Gastroesophageal sphincter (tissue), 4 donors: ENCODE data around the gene CNIH2. TPM values are rescaled to one million over a fixed set of nuclear protein-coding genes. Genes with fewer than 3 reads are reported as not detected.

Experiments
- ATAC-seq: fragments of 150-250 bp; one replicate; pipeline ENCODE4 v1.9.1; 2016; ENCODE audit warnings: mild to moderate bottlenecking, moderate library complexity
- H3K27ac ChIP-seq, 4 donors: fragments of 200-600 bp; sonication (generic) in 3 of 4; 1 replicate in 3 of 4; 2 replicates in 1 of 4; pipeline ENCODE4 v1.5.1; 2016 to 2019
- H3K27me3 ChIP-seq: fragments of 200-600 bp; sonication (generic); one replicate; pipeline ENCODE4 v1.5.1; 2019
- H3K36me3 ChIP-seq, 2 donors: fragments of 200-600 bp; sonication (generic); one replicate each; pipeline ENCODE4 v1.5.1; 2019; ENCODE audit warnings: control low read depth in 1 of 2
- H3K4me1 ChIP-seq, 3 donors: fragments of 200-600 bp; sonication (generic); 1 replicate in 2 of 3; 2 replicates in 1 of 3; pipeline ENCODE4 v1.5.1; 2016 to 2019; ENCODE audit warnings: control low read depth in 2 of 3
- H3K4me3 ChIP-seq, 2 donors: fragments of 200-600 bp; sonication (generic); one replicate each; pipeline ENCODE4 v1.5.1; 2019; ENCODE audit warnings: mild to moderate bottlenecking in 1 of 2, moderate library complexity in 1 of 2
- H3K9me3 ChIP-seq, 3 donors: fragments of 200-600 bp; sonication (generic); one replicate each; pipeline ENCODE4 v1.5.1; 2017 to 2019; ENCODE audit warnings: control low read depth in 2 of 3
- EP300 ChIP-seq: sonication (generic); formaldehyde crosslinking; IDR thresholded peaks from one replicate; pipeline ENCODE4 v1.6.1; 2017; ENCODE audit warnings: antibody characterized with exemption, mild to moderate bottlenecking
- POLR2A ChIP-seq, 2 donors: fragments of 450-650 bp; IDR thresholded peaks; one replicate each; pipeline ENCODE4 v1.6.1; 2017; ENCODE audit warnings: antibody characterized with exemption in 2 of 2, mild to moderate bottlenecking in 2 of 2, moderate library complexity in 1 of 2
- POLR2AphosphoS5 ChIP-seq: sonication (generic); formaldehyde crosslinking; IDR thresholded peaks from one replicate; pipeline ENCODE4 v1.6.1; 2017; ENCODE audit warnings: antibody characterized with exemption
- WGBS, 2 donors: methylation state at CpG; one replicate each; pipeline ENCODE4 v1.1.5; 2018; ENCODE audit warnings: low coverage in 1 of 2; 5-methylcytosine and 5-hydroxymethylcytosine counted together
- total RNA-seq, 4 donors: library from RNA; depleted of rRNA; stranded (reverse); fragments of >200 nt; gene quantifications; one replicate each; pipeline ENCODE4 v1.1.0, GENCODE V29; 2016
- TF ChIP-seq, protein P1 (sequence below), 4 experiments: fragments of 200-600 bp in 2 of 4; fragments of 450-650 bp in 2 of 4; sonication (generic) in 1 of 4; IDR thresholded peaks; one replicate each; pipeline ENCODE4 v1.5.1; 2017 to 2019; ENCODE audit warnings: antibody characterized with exemption in 4 of 4, mild to moderate bottlenecking in 2 of 4, moderate library complexity in 2 of 4

CNIH2 gene
- total RNA-seq, 4 donors from 2014 or later, result 1.1 TPM; not detected in 3

- Histone ChIP-seq H3K27me3 (peaks cover 3% of the 10 kb centered on the region), H3K9me3 (no peaks in the 10 kb centered on the region), H3K4me1 (peaks cover 2 to 58% (median 13%) of the 10 kb centered on the region in 3 donors), H3K4me3 (no peak overlapping the region), H3K27ac (no peak overlapping the region), H3K36me3 (peaks cover 0 to 36% of the 10 kb centered on the region in 2 donors)
- 56% methylated on average over 4 of the region's 20 CpGs; no CpG with 5 or more reads in 1 of the 2 donors for WGBS, 2 donors
- no peak for ATAC-seq
- no peak for TF ChIP-seq POLR2AphosphoS5
These were observed 3.9 kb downstream of the CNIH2 start for GRCh38 chr11:66281776-66282467.

- H3K9me3 ChIP-seq, result no peaks in the 10 kb centered on the region
- H3K4me3 ChIP-seq, result no peak overlapping the region
- TF ChIP-seq POLR2A (IDR thresholded peaks at IDR 0.05) (no peak), POLR2AphosphoS5 (peak; percentile 12), EP300 (no peak)
- TF ChIP-seq, protein P1, sequence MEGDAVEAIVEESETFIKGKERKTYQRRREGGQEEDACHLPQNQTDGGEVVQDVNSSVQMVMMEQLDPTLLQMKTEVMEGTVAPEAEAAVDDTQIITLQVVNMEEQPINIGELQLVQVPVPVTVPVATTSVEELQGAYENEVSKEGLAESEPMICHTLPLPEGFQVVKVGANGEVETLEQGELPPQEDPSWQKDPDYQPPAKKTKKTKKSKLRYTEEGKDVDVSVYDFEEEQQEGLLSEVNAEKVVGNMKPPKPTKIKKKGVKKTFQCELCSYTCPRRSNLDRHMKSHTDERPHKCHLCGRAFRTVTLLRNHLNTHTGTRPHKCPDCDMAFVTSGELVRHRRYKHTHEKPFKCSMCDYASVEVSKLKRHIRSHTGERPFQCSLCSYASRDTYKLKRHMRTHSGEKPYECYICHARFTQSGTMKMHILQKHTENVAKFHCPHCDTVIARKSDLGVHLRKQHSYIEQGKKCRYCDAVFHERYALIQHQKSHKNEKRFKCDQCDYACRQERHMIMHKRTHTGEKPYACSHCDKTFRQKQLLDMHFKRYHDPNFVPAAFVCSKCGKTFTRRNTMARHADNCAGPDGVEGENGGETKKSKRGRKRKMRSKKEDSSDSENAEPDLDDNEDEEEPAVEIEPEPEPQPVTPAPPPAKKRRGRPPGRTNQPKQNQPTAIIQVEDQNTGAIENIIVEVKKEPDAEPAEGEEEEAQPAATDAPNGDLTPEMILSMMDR (IDR thresholded peaks at IDR 0.05), result peak in 3 of 4 experiments; percentile 97 to 99 (median 99)
- 3 to 74% methylated on average over 5 to 6 of the region's 35 CpGs for WGBS, 2 donors
- peaks cover 2 to 60% (median 9%) of the 10 kb centered on the region in 3 donors for H3K4me1 ChIP-seq
- peak; percentile 86 for ATAC-seq
- H3K36me3 ChIP-seq, result peaks cover 0 to 32% of the 10 kb centered on the region in 2 donors
- peaks cover 3% of the 10 kb centered on the region for H3K27me3 ChIP-seq
- H3K27ac ChIP-seq, result no peak overlapping the region
These were observed 4.8 kb downstream of the CNIH2 start for GRCh38 chr11:66282468-66283455.

GRCh38 chr11:66283461-66284105 lies 5.6 kb downstream of the CNIH2 start:
- peaks cover 0 to 63% (median 6%) of the 10 kb centered on the region in 3 donors for H3K4me1 ChIP-seq

GRCh38 chr11:66284526-66285078 lies 6.6 kb downstream of the CNIH2 start:
- H3K27ac ChIP-seq, result no peak overlapping the region
- WGBS, 2 donors, result 83 to 87% methylated on average over 13 to 14 of the region's 16 CpGs

More at GRCh38 chr11:66283461-66284105, 5.6 kb downstream of the CNIH2 start:
- Histone ChIP-seq H3K9me3 (no peaks in the 10 kb centered on the region), H3K27me3 (peaks cover 3% of the 10 kb centered on the region), H3K4me3 (no peak overlapping the region), H3K27ac (no peak overlapping the region), H3K36me3 (peaks cover 0 to 32% of the 10 kb centered on the region in 2 donors)
- TF ChIP-seq POLR2AphosphoS5, result no peak
- TF ChIP-seq EP300, result no peak
- TF ChIP-seq, protein P1 (IDR thresholded peaks at IDR 0.05), result no peak
- no peak for TF ChIP-seq POLR2A (IDR thresholded peaks at IDR 0.05)
- 27% methylated on average over 2 of the region's 14 CpGs; no CpG with 5 or more reads in 1 of the 2 donors for WGBS, 2 donors
- ATAC-seq, result no peak

More at GRCh38 chr11:66284526-66285078, 6.6 kb downstream of the CNIH2 start:
- no peak for ATAC-seq
- peaks cover 0 to 58% (median 6%) of the 10 kb centered on the region in 3 donors for H3K4me1 ChIP-seq
- no peak overlapping the region for H3K4me3 ChIP-seq
- H3K9me3 ChIP-seq, result no peaks in the 10 kb centered on the region
- no peaks in the 10 kb centered on the region for H3K27me3 ChIP-seq
- peaks cover 0 to 32% of the 10 kb centered on the region in 2 donors for H3K36me3 ChIP-seq
- TF ChIP-seq EP300 (no peak), POLR2AphosphoS5 (no peak), POLR2A (IDR thresholded peaks at IDR 0.05) (no peak)
- TF ChIP-seq, protein P1 (IDR thresholded peaks at IDR 0.05), result no peak
